ENCODE data around the gene PCDH1. TPM values are rescaled to one million over a fixed set of nuclear protein-coding genes. Genes with fewer than 3 reads are reported as not detected.

Gene PCDH1
- total RNA-seq, 1 donor, result 0.43 TPM

- DNase-seq (ENCODE audit: low read depth), result no peak
- no peak overlapping the region for H3K4me3 ChIP-seq (ENCODE audit: low read depth, low read length)
- no peak for TF ChIP-seq CTCF (IDR thresholded peaks at IDR 0.05; ENCODE audit: insufficient read depth, low read depth, low read length)
These were observed 4.5 kb upstream of the PCDH1 start for GRCh38 chr5:141882594-141883183.

- DNase-seq (ENCODE audit: low read depth), result no peak
- no peak overlapping the region for H3K4me3 ChIP-seq (ENCODE audit: low read depth, low read length)
- TF ChIP-seq CTCF (IDR thresholded peaks at IDR 0.05; ENCODE audit: insufficient read depth, low read depth, low read length), result no peak
These were observed 3.7 kb upstream of the PCDH1 start for GRCh38 chr5:141881886-141882285.

GRCh38 chr5:141880961-141881801 lies 3.0 kb upstream of the PCDH1 start:
- H3K4me3 ChIP-seq (ENCODE audit: low read depth, low read length), result no peak overlapping the region
- no peak for TF ChIP-seq CTCF (IDR thresholded peaks at IDR 0.05; ENCODE audit: insufficient read depth, low read depth, low read length)
- DNase-seq (ENCODE audit: low read depth), result no peak

- TF ChIP-seq CTCF (IDR thresholded peaks at IDR 0.05; ENCODE audit: insufficient read depth, low read depth, low read length), result no peak
- no peak for DNase-seq (ENCODE audit: low read depth)
- no peak overlapping the region for H3K4me3 ChIP-seq (ENCODE audit: low read depth, low read length)
These were observed 1.9 kb upstream of the PCDH1 start for GRCh38 chr5:141879941-141880738.

GRCh38 chr5:141879426-141879759 lies 1.2 kb upstream of the PCDH1 start:
- no peak overlapping the region for H3K4me3 ChIP-seq (ENCODE audit: low read depth, low read length)
- DNase-seq (ENCODE audit: low read depth), result no peak
- no peak for TF ChIP-seq CTCF (IDR thresholded peaks at IDR 0.05; ENCODE audit: insufficient read depth, low read depth, low read length)

GRCh38 chr5:141878711-141879425 lies 658 bp upstream of the PCDH1 start:
- peak; percentile 85 for DNase-seq (ENCODE audit: low read depth)
- TF ChIP-seq CTCF (IDR thresholded peaks at IDR 0.05; ENCODE audit: insufficient read depth, low read depth, low read length), result peak; percentile 98
- H3K4me3 ChIP-seq (ENCODE audit: low read depth, low read length), result peak overlapping the region; percentile 44
